RWPE1 (cell line): Measurements from ENCODE around the gene SMARCD2.
"Not testable (repeated sequence)": the region's sequence is repeated elsewhere in the genome, so short reads cannot be mapped to it uniquely, and the experiment has no call there.

Source experiments
- CTCF ChIA-PET: fragments of 350-600 bp; sonication (Branson Sonifier 250); formaldehyde crosslinking; extraction: SDS; loops from one replicate; lab custom pipeline; 2021; lab: Yijun Ruan, JAX
- POLR2A ChIA-PET: fragments of 400-600 bp; formaldehyde crosslinking; extraction: SDS; loops from one replicate; lab custom pipeline; 2020; ENCODE audit warnings: antibody characterized with exemption; ENCODE audit not compliant: low non-redundant PET; lab: Yijun Ruan, JAX
- DNase-seq: peaks from one replicate; pipeline ENCODE4 v3.0.0; 2012; ENCODE audit warnings: low spot score
- H3K27ac ChIP-seq: fragments of 450-650 bp; 2 replicates; pipeline ENCODE4 v1.5.1; 2017
- TF ChIP-seq, protein P1 (sequence below): fragments of 450-650 bp; conservative IDR thresholded peaks from 2 replicates; pipeline ENCODE4 v1.5.1; 2017; ENCODE audit warnings: low read depth, mild to moderate bottlenecking

The SMARCD2 gene

DNA sequence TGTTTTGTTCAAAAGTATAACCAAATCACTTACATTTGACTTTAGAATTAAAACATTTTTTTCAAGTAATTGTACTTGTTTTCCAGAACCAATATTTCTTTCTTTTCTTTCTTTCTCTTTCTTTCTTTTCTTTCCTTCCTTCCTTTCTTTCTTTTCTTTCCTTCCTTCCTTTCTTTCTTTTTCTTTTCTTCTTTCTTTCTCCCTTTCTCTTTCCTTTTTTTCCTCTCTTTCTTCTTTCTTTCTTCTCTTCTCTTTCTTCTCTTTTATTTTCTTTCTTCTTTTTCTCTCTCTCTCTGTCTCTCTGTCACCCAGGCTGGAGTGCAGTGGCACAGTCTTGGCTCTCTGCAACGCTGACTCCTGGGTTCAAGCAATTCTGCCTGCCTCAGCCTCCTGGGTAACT, 41.7 kb downstream of the SMARCD2 start:
- POLR2A ChIA-PET, result no interaction called here
- TF ChIP-seq, protein P1, sequence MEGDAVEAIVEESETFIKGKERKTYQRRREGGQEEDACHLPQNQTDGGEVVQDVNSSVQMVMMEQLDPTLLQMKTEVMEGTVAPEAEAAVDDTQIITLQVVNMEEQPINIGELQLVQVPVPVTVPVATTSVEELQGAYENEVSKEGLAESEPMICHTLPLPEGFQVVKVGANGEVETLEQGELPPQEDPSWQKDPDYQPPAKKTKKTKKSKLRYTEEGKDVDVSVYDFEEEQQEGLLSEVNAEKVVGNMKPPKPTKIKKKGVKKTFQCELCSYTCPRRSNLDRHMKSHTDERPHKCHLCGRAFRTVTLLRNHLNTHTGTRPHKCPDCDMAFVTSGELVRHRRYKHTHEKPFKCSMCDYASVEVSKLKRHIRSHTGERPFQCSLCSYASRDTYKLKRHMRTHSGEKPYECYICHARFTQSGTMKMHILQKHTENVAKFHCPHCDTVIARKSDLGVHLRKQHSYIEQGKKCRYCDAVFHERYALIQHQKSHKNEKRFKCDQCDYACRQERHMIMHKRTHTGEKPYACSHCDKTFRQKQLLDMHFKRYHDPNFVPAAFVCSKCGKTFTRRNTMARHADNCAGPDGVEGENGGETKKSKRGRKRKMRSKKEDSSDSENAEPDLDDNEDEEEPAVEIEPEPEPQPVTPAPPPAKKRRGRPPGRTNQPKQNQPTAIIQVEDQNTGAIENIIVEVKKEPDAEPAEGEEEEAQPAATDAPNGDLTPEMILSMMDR, result no peak
- H3K27ac ChIP-seq, result no peak overlapping the region
- CTCF ChIA-PET, result interaction anchor here (0.7 kb wide), 1 partner anchor 12 kb away, joined by 3 read pairs; no protein-coding TSS in a partner anchor
- DNase-seq, result no peak

DNA sequence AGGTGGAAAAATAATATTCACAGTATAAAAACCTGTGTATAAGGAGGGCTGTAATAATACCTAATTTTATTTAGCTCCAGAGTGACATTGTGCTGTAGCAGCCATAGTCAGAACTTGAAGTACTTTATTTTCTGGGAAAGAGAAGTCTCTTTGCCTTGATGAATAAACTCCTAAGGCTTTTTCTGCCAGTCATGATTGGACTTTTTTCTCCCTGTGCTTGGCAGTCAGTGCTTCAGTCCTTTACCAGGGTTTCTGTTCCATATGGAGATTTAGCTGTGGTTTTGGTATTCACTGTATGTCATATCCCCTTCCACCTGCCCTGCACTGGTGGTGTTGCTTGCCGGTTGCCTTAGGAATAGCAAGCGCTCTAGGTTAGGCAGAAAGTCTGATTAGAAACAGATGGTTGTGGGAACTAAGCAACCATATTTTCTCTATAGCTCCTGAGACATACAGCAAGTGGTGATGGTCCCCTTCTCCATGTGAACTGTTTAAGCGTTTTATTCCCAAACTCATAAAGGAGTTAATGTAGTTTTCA, 43.8 kb downstream of the SMARCD2 start:
- TF ChIP-seq, protein P1, result no peak
- ChIA-PET CTCF (interaction anchor here (0.7 kb wide), 1 partner anchor 104 kb away, joined by 5 read pairs; no protein-coding TSS in a partner anchor), POLR2A (no interaction called here)

GRCh38 chr17:63796375-63796774, 46.1 kb downstream of the SMARCD2 start:
- CTCF ChIA-PET, result not testable (repeated sequence)

More for the DNA sequence above, 43.8 kb downstream of the SMARCD2 start:
- DNase-seq, result no peak
- no peak overlapping the region for H3K27ac ChIP-seq

DNA sequence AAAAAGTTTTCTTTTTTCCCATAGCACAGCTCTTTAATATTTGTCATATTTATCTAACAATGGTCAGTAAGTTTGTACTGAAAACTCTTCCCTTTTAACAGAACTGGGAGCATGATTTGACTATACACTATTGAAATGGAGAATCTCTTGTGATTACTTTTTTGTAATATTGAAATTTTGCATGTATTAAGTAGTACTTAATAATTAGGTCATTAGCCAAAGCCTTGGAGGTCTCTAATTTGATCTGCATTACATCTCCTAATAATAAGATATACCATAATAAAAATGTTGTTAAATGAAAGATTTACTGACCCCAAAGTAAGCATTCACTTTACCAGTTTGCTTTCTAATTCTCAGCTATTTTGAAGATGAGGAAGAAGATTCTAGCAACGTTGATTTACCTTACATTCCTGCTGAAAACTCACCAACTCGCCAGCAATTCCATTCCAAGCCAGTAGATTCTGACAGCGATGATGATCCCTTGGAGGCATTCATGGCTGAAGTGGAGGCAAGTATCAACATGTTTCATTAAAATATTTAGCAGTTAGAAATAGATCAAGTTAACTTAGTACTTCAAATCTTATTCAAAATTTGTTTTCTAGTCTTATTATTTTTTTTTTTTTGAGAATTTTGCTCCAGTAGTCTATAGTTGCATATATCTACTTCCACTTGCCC, 50.3 kb downstream of the SMARCD2 start:
- H3K27ac ChIP-seq, result peak overlapping the region; percentile 47
- peak; percentile 51 for DNase-seq
- TF ChIP-seq, protein P1, result no peak
- ChIA-PET CTCF (interaction anchor here (0.6 kb wide), 1 partner anchor 18 kb away, joined by 3 read pairs; the partner anchor contains the start of gene DDX42), POLR2A (no interaction called here)

More at GRCh38 chr17:63796375-63796774, 46.1 kb downstream of the SMARCD2 start:
- H3K27ac ChIP-seq, POLR2A ChIA-PET, DNase-seq: not testable (repeated sequence)

- H3K27ac ChIP-seq, result peak overlapping the region; percentile 45
- CTCF ChIA-PET, result interaction anchor here (0.6 kb wide), 1 partner anchor 40 kb away, joined by 3 read pairs; no protein-coding TSS in a partner anchor
- TF ChIP-seq, protein P1, result no peak
- POLR2A ChIA-PET, result no interaction called here
- DNase-seq, result no peak
These were observed 52.4 kb downstream of the SMARCD2 start for GRCh38 chr17:63790057-63790456.

DNA sequence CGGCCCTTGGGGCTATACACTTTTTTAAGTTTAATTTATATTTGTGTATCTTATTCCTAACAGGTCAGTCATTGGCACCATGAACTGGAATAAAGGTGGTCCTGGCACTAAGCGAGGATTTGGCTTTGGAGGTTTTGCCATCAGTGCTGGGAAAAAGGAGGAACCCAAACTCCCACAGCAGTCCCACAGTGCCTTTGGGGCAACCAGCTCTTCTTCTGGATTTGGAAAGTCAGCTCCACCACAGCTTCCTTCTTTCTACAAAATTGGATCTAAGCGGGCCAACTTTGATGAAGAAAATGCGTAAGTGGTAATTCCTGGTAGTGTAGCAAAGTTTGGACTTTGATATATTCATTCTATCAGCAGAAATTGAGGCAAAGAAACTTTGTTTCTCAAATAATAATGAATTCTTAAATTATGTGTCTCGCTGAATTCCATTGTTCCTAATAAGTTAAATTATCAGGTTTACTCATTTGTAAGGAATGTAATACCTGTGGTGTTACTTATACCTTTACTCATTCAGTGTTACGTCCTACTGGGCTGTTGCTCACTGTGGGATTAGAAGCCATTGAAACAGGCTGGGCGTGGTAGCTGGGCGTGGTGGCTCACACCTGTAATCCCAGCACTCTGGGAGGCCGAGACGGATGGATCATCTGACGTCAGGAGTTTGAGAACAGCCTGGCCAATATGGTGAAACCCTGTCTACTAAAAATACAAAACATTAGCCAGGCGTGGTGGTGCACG, 55.3 kb downstream of the SMARCD2 start:
- ChIA-PET CTCF (interaction anchor here (0.8 kb wide), 1 partner anchor 19 kb away, joined by 3 read pairs; no protein-coding TSS in a partner anchor), POLR2A (no interaction called here)
- H3K27ac ChIP-seq, result peak overlapping the region; percentile 53
- TF ChIP-seq, protein P1, result no peak
- peak; percentile 89 for DNase-seq
